ENCODE data around the gene TOMM40L. TPM values are rescaled to one million over a fixed set of nuclear protein-coding genes. Genes with fewer than 3 reads are reported as not detected.
A peak's percentile ranks its signal among the peaks of the same experiment; 100 is the strongest.

The TOMM40L gene
- 8.4 and 9.4 TPM in 2 replicates for total RNA-seq (2014; rRNA removed; shearing (Covaris generic))

GRCh38 chr1:161225534-161226319, at the start of gene TOMM40L:
Gene TOMM40L, plus strand, starts transcription at chr1:161226060. Its CDS starts 430 bp downstream, at chr1:161226490.
- H3K27ac ChIP-seq, result peak within 1 kb of the TSS; percentile 48; the same call in 1 of the 2 replicates
- H3K27me3 ChIP-seq (replicated peaks), result no peaks in the 10 kb centered on the region
- H3K4me3 ChIP-seq, result peak within 1 kb of the TSS; percentile 55
- no peaks in the 10 kb centered on the region for H3K9me3 ChIP-seq (replicated peaks)
- peaks cover 16% of the 10 kb centered on the region for H3K4me1 ChIP-seq (replicated peaks)
- H3K36me3 ChIP-seq, result peaks cover 25% of the 10 kb centered on the region
- DNase-seq (ENCODE audit: low read depth in 1 of 2, low spot score in 2 of 2), result peak; percentile 97 to 99

- Histone ChIP-seq H3K27me3 (replicated peaks) (no peaks in the 10 kb centered on the region), H3K9me3 (replicated peaks) (no peaks in the 10 kb centered on the region), H3K4me1 (replicated peaks) (peaks cover 12% of the 10 kb centered on the region), H3K27ac (peak overlapping the region; percentile 67), H3K36me3 (peaks cover 42% of the 10 kb centered on the region), H3K4me3 (peak overlapping the region; percentile 83)
- no peak for DNase-seq (ENCODE audit: low read depth in 1 of 2, low spot score in 2 of 2)
These were observed 49.3 kb upstream of the TOMM40L start for GRCh38 chr1:161176468-161177111.

GRCh38 chr1:161177112-161177935, 48.5 kb upstream of the TOMM40L start, which contains the start of gene B4GALT3:
Gene B4GALT3, minus strand, starts transcription at chr1:161177507. Its CDS starts 1,447 bp downstream, at chr1:161176060.
- Histone ChIP-seq H3K36me3 (peaks cover 35% of the 10 kb centered on the region), H3K27me3 (replicated peaks) (no peaks in the 10 kb centered on the region), H3K4me3 (peak within 1 kb of the TSS; percentile 83), H3K4me1 (replicated peaks) (peaks cover 19% of the 10 kb centered on the region), H3K27ac (peak within 1 kb of the TSS; percentile 67), H3K9me3 (replicated peaks) (no peaks in the 10 kb centered on the region)
- DNase-seq (ENCODE audit: low read depth in 1 of 2, low spot score in 2 of 2), result peak; percentile 82 to 87

GRCh38 chr1:161177936-161178244, 48.0 kb upstream of the TOMM40L start:
- Histone ChIP-seq H3K36me3 (peaks cover 29% of the 10 kb centered on the region), H3K4me3 (peak overlapping the region; percentile 83), H3K9me3 (replicated peaks) (no peaks in the 10 kb centered on the region), H3K27ac (peak overlapping the region; percentile 67; the same call in 1 of the 2 replicates), H3K27me3 (replicated peaks) (no peaks in the 10 kb centered on the region), H3K4me1 (replicated peaks) (peaks cover 23% of the 10 kb centered on the region)
- DNase-seq (ENCODE audit: low read depth in 1 of 2, low spot score in 2 of 2), result no peak

- Histone ChIP-seq H3K36me3 (peaks cover 14% of the 10 kb centered on the region), H3K4me3 (no peak overlapping the region), H3K27me3 (replicated peaks) (no peaks in the 10 kb centered on the region), H3K9me3 (replicated peaks) (no peaks in the 10 kb centered on the region), H3K27ac (no peak overlapping the region), H3K4me1 (replicated peaks) (peaks cover 23% of the 10 kb centered on the region)
- no peak for DNase-seq (ENCODE audit: low read depth in 1 of 2, low spot score in 2 of 2)
These were observed 46.2 kb upstream of the TOMM40L start for GRCh38 chr1:161179698-161180097.

GRCh38 chr1:161180639-161181038, 45.2 kb upstream of the TOMM40L start:
- Histone ChIP-seq H3K4me1 (replicated peaks) (peaks cover 23% of the 10 kb centered on the region), H3K9me3 (replicated peaks) (no peaks in the 10 kb centered on the region), H3K27me3 (replicated peaks) (no peaks in the 10 kb centered on the region), H3K4me3 (no peak overlapping the region), H3K36me3 (peaks cover 4% of the 10 kb centered on the region; the same call in 1 of the 2 replicates), H3K27ac (no peak overlapping the region)
- DNase-seq (ENCODE audit: low read depth in 1 of 2, low spot score in 2 of 2), result no peak

GRCh38 chr1:161182214-161182613, 43.6 kb upstream of the TOMM40L start:
- Histone ChIP-seq H3K9me3 (replicated peaks) (no peaks in the 10 kb centered on the region), H3K27me3 (replicated peaks) (no peaks in the 10 kb centered on the region), H3K27ac (peak overlapping the region; percentile 46), H3K4me1 (replicated peaks) (peaks cover 17% of the 10 kb centered on the region), H3K36me3 (peaks cover under 1% of the 10 kb centered on the region; the same call in 1 of the 2 replicates), H3K4me3 (no peak overlapping the region)
- peak in 1 of 2 experiments; percentile 22 for DNase-seq (ENCODE audit: low read depth in 1 of 2, low spot score in 2 of 2)

- Histone ChIP-seq H3K36me3 (no peaks in the 10 kb centered on the region), H3K4me1 (replicated peaks) (peaks cover 11% of the 10 kb centered on the region), H3K4me3 (no peak overlapping the region), H3K27me3 (replicated peaks) (no peaks in the 10 kb centered on the region), H3K9me3 (replicated peaks) (no peaks in the 10 kb centered on the region), H3K27ac (no peak overlapping the region)
- no peak for DNase-seq (ENCODE audit: low read depth in 1 of 2, low spot score in 2 of 2)
These were observed 40.6 kb upstream of the TOMM40L start for GRCh38 chr1:161185282-161185682.

GRCh38 chr1:161185732-161186311, 40.0 kb upstream of the TOMM40L start:
- Histone ChIP-seq H3K36me3 (no peaks in the 10 kb centered on the region), H3K4me1 (replicated peaks) (peaks cover 11% of the 10 kb centered on the region), H3K27ac (no peak overlapping the region), H3K9me3 (replicated peaks) (no peaks in the 10 kb centered on the region), H3K4me3 (no peak overlapping the region), H3K27me3 (replicated peaks) (no peaks in the 10 kb centered on the region)
- no peak for DNase-seq (ENCODE audit: low read depth in 1 of 2, low spot score in 2 of 2)

- DNase-seq (ENCODE audit: low read depth in 1 of 2, low spot score in 2 of 2), result no peak
- Histone ChIP-seq H3K9me3 (replicated peaks) (no peaks in the 10 kb centered on the region), H3K27me3 (replicated peaks) (no peaks in the 10 kb centered on the region), H3K4me1 (replicated peaks) (peaks cover 5% of the 10 kb centered on the region), H3K36me3 (no peaks in the 10 kb centered on the region), H3K27ac (no peak overlapping the region), H3K4me3 (no peak overlapping the region)
These were observed 38.5 kb upstream of the TOMM40L start for GRCh38 chr1:161187311-161187710.

- Histone ChIP-seq H3K27me3 (replicated peaks) (no peaks in the 10 kb centered on the region), H3K4me1 (replicated peaks) (no peaks in the 10 kb centered on the region), H3K36me3 (no peaks in the 10 kb centered on the region), H3K27ac (no peak overlapping the region), H3K9me3 (replicated peaks) (no peaks in the 10 kb centered on the region), H3K4me3 (no peak overlapping the region)
- DNase-seq (ENCODE audit: low read depth in 1 of 2, low spot score in 2 of 2), result no peak
These were observed 37.5 kb upstream of the TOMM40L start for GRCh38 chr1:161188381-161188780.

- Histone ChIP-seq H3K9me3 (replicated peaks) (no peaks in the 10 kb centered on the region), H3K4me1 (replicated peaks) (no peaks in the 10 kb centered on the region), H3K27ac (no peak overlapping the region), H3K27me3 (replicated peaks) (no peaks in the 10 kb centered on the region), H3K4me3 (no peak overlapping the region), H3K36me3 (no peaks in the 10 kb centered on the region)
- no peak for DNase-seq (ENCODE audit: low read depth in 1 of 2, low spot score in 2 of 2)
These were observed 36.8 kb upstream of the TOMM40L start for GRCh38 chr1:161189036-161189435.

- H3K27ac ChIP-seq, result no peak overlapping the region
- no peak for DNase-seq (ENCODE audit: low read depth in 1 of 2, low spot score in 2 of 2)
- H3K4me1 ChIP-seq (replicated peaks), result no peaks in the 10 kb centered on the region
These were observed 34.8 kb upstream of the TOMM40L start for GRCh38 chr1:161190962-161191521.

More at GRCh38 chr1:161190962-161191521, 34.8 kb upstream of the TOMM40L start:
- H3K27me3 ChIP-seq (replicated peaks), result no peaks in the 10 kb centered on the region
- H3K9me3 ChIP-seq (replicated peaks), result no peaks in the 10 kb centered on the region
- H3K36me3 ChIP-seq, result no peaks in the 10 kb centered on the region
- H3K4me3 ChIP-seq, result no peak overlapping the region

All from SJSA1 (cell line).